NB4 (cell line): ENCODE results near the gene UBE2C.

Source experiments
- MYC ChIP-seq: IDR thresholded peaks from 2 replicates; pipeline ENCODE4 v1.6.1; 2011; ENCODE audit warnings: low read depth, low read length
- POLR2A ChIP-seq: IDR thresholded peaks from 2 replicates; pipeline ENCODE4 v1.6.1; 2011; ENCODE audit warnings: mild to moderate bottlenecking; ENCODE audit not compliant: insufficient read length; ENCODE audit errors: extremely low read depth
- TF ChIP-seq, protein P1 (sequence below): IDR thresholded peaks from one replicate; pipeline ENCODE4 v1.5.1; 2012; ENCODE audit warnings: low read depth, low read length
- TF ChIP-seq, protein P2 (sequence below): IDR thresholded peaks from 2 replicates; pipeline ENCODE4 v1.6.1; 2011; ENCODE audit warnings: low read depth, low read length

DNA sequence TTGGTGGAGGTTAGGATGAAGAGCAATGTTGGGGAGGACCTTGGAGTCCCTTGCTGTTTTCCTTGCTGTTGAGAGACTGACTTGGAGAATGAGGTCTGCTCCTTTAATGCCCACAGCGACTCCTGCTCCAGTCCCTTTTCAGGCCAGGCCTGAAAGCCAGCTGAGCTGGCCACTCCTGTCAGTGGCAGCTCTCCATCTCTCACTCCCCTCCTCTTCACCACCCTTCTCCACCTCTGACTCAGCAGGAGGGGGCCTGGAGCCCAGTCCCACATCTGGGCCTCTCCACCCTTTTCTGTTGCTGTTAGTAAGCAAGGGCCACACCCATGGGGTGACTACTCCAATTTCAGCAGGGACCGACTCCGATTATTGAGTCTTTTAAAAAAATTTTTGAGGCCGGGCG lies 23.4 kb downstream of the UBE2C start:
- TF ChIP-seq, protein P1, sequence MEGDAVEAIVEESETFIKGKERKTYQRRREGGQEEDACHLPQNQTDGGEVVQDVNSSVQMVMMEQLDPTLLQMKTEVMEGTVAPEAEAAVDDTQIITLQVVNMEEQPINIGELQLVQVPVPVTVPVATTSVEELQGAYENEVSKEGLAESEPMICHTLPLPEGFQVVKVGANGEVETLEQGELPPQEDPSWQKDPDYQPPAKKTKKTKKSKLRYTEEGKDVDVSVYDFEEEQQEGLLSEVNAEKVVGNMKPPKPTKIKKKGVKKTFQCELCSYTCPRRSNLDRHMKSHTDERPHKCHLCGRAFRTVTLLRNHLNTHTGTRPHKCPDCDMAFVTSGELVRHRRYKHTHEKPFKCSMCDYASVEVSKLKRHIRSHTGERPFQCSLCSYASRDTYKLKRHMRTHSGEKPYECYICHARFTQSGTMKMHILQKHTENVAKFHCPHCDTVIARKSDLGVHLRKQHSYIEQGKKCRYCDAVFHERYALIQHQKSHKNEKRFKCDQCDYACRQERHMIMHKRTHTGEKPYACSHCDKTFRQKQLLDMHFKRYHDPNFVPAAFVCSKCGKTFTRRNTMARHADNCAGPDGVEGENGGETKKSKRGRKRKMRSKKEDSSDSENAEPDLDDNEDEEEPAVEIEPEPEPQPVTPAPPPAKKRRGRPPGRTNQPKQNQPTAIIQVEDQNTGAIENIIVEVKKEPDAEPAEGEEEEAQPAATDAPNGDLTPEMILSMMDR = no peak
- TF ChIP-seq MYC (no peak), POLR2A (no peak)
- TF ChIP-seq, protein P2, sequence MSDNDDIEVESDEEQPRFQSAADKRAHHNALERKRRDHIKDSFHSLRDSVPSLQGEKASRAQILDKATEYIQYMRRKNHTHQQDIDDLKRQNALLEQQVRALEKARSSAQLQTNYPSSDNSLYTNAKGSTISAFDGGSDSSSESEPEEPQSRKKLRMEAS = no peak
